NCI-H2081 (cell line): ENCODE data around the gene CCDC186.

Experiments used
- DNase-seq, 2 experiments: peaks; one replicate each; lab custom pipeline; 2025; lab: John Stamatoyannopoulos, UW

The CCDC186 gene

DNA sequence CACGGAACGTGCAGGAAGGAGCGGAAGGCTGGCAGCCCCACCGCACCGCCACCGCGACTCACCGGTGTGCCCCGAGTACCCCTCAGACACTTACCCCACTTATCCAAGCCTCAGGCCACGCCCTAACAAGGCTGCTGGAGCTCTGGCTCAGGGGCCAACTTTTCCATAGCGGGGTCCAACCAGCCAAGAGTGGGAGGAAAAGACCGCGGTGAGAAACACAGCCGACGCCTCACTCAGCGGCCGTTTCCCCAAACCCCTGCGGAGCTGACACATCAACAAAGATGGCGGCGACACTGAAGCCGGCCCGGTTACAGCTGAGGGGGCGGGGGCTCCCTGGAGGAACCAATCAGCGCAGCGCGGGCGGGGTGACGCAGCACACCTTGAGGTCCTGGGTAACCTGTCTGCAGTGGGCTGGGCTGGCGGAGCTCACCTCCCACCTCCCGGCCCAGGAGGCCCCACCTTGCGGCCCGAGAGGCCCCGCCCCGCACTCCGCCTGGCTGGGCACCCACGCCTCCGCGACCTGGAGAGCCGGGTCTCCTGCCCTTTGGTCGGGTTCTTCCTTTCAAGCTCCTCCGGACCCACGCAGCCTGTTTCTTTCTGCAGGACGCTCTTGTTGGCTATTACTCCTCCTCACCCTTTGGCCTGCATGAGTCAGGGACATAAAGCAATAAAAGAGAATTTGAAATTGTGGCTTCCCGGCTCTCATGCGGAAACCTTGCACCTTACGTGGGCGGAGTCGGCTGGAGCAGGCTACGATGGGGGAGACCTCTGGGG lies at the start of gene CCDC186:
Gene CCDC186 (minus strand): TSS at position 283 of the 774 bp plus-strand sequence. CDS start 10,935 bp downstream, outside the sequence.
- DNase-seq, result peak; percentile 91 to 95

DNA sequence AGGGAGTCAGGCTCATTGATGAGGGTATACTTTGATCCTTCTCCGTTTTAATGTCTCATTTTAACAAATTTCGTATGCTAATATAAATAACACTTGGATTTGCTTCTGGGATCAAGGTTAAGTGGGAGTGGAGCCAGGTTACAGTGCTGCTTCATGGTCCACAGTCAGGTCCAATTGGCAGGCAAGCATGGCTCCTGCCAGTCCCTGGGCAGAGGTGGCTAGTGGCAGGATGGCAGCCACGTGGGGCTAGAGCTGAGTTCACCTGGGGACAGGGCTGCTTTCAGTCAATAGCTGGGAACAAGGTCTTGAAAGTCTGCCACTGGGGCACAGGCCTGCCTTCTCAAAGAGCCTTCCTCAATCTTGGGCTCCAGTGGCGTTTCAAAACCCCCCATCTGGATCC lies 49.1 kb upstream of the CCDC186 start:
- DNase-seq, result no peak

- no peak for DNase-seq
These were observed 47.2 kb upstream of the CCDC186 start for GRCh38 chr10:114221235-114221634.

DNA sequence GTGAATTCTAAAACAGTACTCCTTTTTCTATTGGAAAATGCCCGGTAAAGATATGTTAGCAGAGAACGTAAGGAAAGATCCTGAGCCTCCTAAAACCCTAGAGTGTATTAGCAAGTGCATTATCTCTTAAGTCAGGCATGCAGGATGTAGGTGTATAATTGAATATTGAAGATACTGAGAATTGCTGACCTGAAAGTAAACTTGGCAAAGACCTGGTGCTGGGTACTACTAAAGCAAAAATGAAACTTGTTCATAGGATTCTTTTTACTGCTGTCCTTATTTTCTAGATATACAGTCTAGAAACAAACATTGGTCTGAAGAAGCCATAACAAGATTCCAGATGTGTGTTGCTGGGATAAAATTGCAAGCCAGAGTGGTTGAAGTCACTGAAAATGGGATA lies 46.3 kb upstream of the CCDC186 start:
- no peak for DNase-seq

DNA sequence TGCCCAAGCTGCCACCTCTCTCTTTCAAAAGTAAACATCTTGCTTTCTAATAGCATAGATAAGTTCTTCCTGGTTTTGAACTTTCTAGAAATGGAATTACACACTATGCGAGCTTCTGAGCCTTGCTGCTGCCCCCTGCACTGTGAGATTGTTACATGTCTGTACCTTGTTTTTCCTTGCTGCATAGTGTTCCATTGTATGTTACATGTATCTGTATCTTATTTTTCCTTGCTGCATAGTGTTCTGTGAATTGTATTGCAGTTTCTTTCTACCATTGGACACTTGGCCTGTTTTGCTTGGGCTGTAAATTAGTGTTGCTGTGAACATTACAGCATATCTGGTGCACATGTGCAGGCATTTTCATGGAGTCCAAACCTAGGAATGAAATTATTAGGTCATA lies 41.0 kb upstream of the CCDC186 start:
- DNase-seq, result no peak

GRCh38 chr10:114212153-114212552 lies 38.1 kb upstream of the CCDC186 start:
- no peak for DNase-seq

GRCh38 chr10:114208351-114208750 lies 34.3 kb upstream of the CCDC186 start:
- no peak for DNase-seq

GRCh38 chr10:114207349-114207748 lies 33.3 kb upstream of the CCDC186 start:
- DNase-seq, result no peak

DNA sequence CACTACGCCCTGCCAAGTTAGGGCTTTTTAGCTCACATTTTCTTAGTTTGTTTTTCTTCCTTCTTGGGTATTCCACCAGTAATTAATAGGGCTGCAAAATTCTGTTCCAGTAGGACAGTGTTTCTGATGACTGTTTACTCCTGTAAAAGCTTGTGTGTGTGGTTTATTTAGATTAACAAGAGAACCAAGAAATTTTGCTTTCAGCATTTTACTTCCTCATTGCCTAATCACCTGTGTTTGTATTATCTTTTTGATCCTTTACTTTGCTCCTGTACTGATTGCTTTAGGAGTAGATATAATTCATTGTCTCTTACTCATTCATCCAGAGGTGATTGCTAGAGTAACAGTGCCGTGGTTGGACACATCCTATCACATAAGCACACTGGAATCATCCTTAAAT lies 32.9 kb upstream of the CCDC186 start:
- no peak for DNase-seq

DNA sequence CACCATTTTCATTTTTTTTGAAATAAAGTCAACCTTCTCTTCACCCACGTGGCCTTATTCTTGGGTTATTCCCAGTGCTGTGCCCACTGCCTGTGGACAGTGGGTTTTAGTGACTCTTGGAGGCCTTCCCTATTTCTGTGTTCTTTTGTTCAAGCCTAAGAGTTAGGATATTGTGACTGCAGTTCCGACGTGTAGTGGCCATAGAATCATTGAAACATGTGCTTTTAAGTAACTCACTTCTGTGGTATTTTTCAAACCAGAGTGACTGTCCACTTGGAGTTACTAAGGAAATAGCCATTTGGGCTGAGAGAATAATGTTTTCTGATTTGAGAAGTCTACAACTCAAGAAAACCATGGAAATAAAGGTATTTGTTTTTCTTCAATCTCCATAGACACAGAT lies 28.8 kb upstream of the CCDC186 start:
- DNase-seq, result no peak

GRCh38 chr10:114199239-114199638 lies 25.2 kb upstream of the CCDC186 start:
- no peak for DNase-seq

GRCh38 chr10:114195079-114195478 lies 21.1 kb upstream of the CCDC186 start:
- DNase-seq, result no peak

GRCh38 chr10:114189700-114190099 lies 15.7 kb upstream of the CCDC186 start:
- no peak for DNase-seq

- no peak for DNase-seq
These were observed 14.9 kb upstream of the CCDC186 start for GRCh38 chr10:114188900-114189299.

DNA sequence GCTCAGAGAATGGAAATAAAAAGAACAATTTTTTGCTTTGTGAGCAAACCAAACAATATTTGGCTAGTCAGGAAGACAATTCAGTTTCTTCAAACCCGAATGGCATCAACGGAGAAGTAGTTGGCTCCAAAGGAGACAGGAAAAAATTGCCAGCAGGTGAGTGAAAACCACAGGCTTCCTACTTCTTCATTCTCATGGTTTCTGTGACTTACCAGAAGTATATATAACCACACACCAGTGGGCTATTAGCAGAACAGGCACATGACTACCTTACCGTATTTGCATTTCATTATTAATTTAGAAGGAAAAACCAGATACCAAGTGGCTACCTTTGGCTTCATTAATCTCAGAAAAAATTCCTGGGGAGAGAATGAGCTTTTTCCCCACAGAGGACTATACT lies 14.0 kb upstream of the CCDC186 start:
- DNase-seq, result no peak

DNA sequence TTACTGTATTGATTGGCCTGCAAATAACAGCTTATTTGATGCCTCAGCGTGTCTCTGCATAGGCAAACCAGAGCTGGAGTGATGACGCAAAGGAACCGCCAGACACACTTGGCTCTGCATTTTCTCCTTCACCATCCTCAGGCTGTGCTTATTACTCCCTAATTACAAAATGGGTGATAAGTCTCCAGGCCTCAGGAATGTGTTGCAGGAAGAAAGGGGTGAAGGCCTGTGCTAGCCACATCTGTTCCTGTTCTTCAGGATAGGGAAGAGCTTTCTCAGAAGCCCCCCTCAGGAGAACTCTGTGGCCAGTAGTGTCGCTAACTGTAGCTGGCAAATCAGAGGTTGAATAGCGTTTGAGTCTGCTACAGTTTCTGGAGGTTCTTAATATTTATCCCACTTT lies 10.3 kb upstream of the CCDC186 start:
- DNase-seq, result no peak

GRCh38 chr10:114183563-114183962 lies 9.6 kb upstream of the CCDC186 start:
- DNase-seq, result no peak

GRCh38 chr10:114181971-114182370 lies 8.0 kb upstream of the CCDC186 start:
- DNase-seq, result no peak

GRCh38 chr10:114180937-114181336 lies 6.9 kb upstream of the CCDC186 start:
- no peak for DNase-seq

GRCh38 chr10:114179747-114180146 lies 5.7 kb upstream of the CCDC186 start:
- no peak for DNase-seq

DNA sequence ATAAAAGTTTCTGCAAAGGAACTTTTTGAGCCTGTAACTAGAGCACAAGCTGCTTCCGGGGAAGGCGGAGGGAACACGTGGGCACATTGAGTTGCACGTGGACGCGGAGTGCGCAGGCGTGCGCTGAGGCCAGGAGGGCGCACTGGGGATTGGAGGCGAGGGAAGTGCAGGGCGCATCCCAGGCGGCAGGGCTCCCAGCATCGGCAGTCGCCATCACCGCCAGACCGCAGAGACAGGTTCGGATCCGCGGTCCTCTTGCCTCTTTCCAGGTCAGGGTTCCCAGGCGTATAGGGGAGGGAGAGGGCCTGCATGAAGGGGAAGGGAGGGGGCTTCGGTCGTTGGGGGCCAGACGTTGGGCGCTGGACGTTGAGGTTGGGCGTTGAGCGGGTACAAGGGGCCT lies 5.1 kb upstream of the CCDC186 start, which contains the start of gene TDRD1:
Gene TDRD1 (plus strand): TSS at position 206 of the 400 bp plus-strand sequence. CDS start 8,479 bp downstream, outside the sequence.
- DNase-seq, result no peak

DNA sequence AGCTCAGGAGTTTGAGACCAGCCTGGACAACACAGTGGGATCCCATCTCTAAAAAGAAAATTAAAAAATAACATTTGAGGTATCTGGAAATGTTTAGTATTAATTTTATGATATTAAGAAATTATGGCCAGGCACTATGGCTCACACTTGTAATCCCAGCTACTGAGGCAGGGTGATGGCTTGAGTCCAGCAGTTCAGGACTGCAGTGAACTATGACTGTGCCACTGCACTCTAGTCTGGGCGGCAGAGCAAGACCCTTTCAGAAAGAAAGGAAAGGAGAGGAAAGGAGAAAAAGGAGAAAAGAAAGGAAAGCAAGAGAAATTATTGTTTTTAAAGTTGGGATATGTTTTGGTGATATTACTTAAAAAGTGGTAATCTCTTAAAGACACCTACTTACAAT lies 2.5 kb upstream of the CCDC186 start:
- DNase-seq, result no peak

GRCh38 chr10:114175667-114176066 lies 1.7 kb upstream of the CCDC186 start:
- DNase-seq, result no peak

DNA sequence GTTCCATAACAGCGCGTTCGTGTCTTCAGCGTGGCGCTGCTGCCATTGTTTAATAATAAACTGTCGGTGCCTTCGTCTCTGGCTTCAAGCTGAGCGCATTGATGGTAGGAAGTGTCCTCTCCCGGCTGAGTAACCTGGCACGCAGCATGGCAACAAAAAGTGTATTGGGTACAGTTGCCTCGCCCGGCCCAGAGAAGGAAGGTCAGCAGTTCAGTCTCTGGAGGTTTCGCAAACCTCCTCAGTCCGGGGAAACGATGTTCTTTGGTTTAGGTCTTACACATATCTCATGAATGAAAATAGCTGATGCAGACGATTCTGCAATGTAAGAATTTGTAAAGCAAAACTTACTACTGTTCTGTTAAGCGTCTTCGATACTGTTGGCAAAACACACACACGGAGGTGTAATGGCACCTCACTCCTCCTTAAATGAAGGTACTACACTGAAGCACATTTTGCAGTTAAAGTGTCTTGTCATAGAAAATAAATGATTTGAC lies 739 bp upstream of the CCDC186 start:
- DNase-seq, result peak; percentile 30 to 44
